GM12873 (cell line): ENCODE data around the gene SPANXA2.
"Not testable (repeated sequence)": the region's sequence is repeated elsewhere in the genome, so short reads cannot be mapped to it uniquely, and the experiment has no call there.

Experiments used
- TF ChIP-seq, protein P1 (sequence below): IDR thresholded peaks from 2 replicates; pipeline ENCODE4 v1.5.1; 2012; ENCODE audit warnings: low read depth, mild to moderate bottlenecking, moderate library complexity, low read length, control low read depth; ENCODE audit not compliant: insufficient read depth; ENCODE audit errors: missing control alignments

Gene SPANXA2, protein sequence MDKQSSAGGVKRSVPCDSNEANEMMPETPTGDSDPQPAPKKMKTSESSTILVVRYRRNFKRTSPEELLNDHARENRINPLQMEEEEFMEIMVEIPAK

DNA sequence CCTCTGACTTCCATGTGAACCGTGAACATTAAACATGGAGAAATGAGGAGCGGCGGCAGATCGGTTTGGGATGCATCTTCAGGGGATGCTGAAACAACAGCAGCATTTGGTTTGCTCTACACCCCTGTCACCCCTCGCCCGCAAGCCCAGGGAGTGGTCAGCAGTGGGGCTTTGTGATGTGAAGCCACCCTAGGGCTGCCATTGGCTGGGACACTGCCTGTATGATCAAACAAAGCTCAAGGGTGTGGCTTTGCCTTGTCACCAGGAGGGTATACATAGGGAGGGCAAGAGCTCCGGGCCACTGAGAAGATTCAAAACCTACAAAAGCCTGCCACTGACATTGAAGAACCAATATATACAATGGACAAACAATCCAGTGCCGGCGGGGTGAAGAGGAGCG lies at the start of gene SPANXA2:
SPANXA2 (plus strand) TSS at position 301 of the 400 bp plus-strand sequence; CDS start at position 361, 60 bp downstream.
- TF ChIP-seq, protein P1, sequence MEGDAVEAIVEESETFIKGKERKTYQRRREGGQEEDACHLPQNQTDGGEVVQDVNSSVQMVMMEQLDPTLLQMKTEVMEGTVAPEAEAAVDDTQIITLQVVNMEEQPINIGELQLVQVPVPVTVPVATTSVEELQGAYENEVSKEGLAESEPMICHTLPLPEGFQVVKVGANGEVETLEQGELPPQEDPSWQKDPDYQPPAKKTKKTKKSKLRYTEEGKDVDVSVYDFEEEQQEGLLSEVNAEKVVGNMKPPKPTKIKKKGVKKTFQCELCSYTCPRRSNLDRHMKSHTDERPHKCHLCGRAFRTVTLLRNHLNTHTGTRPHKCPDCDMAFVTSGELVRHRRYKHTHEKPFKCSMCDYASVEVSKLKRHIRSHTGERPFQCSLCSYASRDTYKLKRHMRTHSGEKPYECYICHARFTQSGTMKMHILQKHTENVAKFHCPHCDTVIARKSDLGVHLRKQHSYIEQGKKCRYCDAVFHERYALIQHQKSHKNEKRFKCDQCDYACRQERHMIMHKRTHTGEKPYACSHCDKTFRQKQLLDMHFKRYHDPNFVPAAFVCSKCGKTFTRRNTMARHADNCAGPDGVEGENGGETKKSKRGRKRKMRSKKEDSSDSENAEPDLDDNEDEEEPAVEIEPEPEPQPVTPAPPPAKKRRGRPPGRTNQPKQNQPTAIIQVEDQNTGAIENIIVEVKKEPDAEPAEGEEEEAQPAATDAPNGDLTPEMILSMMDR = not testable (repeated sequence)

DNA sequence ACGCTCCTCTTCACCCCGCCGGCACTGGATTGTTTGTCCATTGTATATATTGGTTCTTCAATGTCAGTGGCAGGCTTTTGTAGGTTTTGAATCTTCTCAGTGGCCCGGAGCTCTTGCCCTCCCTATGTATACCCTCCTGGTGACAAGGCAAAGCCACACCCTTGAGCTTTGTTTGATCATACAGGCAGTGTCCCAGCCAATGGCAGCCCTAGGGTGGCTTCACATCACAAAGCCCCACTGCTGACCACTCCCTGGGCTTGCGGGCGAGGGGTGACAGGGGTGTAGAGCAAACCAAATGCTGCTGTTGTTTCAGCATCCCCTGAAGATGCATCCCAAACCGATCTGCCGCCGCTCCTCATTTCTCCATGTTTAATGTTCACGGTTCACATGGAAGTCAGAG lies 4.9 kb upstream of the SPANXA2 start, which contains the start of gene SPANXA1:
SPANXA1 (minus strand) TSS at position 101 of the 400 bp plus-strand sequence; CDS start at position 41, 60 bp downstream.
- TF ChIP-seq, protein P1 = not testable (repeated sequence)

DNA sequence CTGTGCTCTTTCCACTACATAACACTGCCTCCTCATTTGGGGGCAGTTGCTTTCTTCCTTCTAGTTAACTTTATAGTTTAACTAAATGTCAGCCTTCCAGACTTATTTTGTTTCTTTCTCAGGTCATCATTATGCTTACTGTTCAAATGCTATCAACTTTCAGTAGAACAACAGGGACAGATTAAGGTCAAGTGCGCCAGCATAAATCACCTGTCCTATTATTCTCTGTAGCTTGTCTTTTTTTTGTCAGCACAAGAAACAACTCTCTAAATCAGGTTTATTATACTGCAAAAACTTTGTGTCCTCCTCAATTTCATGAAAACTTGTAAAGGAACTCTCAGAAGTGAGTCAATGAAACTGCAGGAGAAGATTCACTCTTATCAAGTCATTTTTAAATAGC lies 19.6 kb downstream of the SPANXA2 start:
- TF ChIP-seq, protein P1 = no peak

DNA sequence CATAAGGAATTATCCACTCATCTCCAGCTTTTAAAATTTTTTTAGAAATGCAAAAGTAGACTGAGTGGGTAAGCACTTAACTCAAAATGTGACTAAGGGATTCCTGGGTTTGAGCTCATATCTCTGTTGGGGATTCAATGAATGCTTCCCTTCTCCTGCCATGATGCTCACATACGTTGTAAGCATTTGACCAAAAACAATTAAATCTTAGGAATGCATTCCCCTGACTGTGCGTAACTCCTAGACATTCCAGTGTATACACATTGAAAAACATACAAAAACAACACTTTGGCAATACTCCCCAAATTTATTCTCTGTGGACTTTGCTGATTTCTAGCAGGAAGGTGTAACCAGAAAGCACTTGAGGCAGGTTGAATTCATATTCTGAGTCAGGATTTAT lies 29.8 kb downstream of the SPANXA2 start:
- TF ChIP-seq, protein P1 = no peak

DNA sequence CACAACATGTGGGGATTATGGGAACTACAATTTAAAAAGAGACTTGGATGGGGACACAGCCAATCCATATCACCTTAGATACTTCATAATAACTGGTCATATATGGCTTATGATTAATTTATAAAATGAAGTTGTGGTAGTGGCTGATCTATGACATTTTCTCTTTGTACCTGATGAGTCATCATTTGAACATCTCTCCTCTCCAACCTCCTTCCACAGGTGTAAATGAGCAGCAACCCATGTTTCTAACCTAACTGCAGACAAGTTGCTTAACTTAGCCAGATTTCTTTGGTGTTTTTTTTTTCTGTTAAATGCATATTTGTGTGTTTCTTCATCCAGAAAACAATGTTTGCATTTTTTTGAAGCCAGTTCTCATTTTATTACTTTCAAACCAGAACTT lies 42.6 kb downstream of the SPANXA2 start:
- TF ChIP-seq, protein P1 = no peak

DNA sequence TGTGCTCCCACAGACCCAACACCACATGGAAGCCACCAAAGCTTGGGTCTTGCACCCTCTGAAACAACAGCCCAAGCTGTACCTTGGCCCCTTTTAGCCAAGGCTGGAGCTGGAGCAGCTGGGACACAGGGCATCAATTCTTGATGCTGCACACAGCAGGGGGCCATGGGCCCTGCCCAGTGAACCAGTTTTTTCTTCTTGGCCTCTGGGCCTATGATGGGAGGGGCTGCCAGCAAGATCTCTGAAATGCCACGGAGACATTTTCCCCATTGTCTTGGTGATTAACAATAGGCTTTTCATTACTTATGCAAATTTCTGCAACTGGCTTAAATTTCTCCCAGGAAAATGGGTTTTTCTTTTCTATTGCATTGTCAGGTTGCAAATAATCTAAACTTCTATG lies 49.0 kb downstream of the SPANXA2 start:
- TF ChIP-seq, protein P1 = no peak
